Measurements from ENCODE around the gene NAA10. TPM values are rescaled to one million over a fixed set of nuclear protein-coding genes. Genes with fewer than 3 reads are reported as not detected.

Gene NAA10
- total RNA-seq, 1 experiment from 2014 or later, result 136 TPM

DNA sequence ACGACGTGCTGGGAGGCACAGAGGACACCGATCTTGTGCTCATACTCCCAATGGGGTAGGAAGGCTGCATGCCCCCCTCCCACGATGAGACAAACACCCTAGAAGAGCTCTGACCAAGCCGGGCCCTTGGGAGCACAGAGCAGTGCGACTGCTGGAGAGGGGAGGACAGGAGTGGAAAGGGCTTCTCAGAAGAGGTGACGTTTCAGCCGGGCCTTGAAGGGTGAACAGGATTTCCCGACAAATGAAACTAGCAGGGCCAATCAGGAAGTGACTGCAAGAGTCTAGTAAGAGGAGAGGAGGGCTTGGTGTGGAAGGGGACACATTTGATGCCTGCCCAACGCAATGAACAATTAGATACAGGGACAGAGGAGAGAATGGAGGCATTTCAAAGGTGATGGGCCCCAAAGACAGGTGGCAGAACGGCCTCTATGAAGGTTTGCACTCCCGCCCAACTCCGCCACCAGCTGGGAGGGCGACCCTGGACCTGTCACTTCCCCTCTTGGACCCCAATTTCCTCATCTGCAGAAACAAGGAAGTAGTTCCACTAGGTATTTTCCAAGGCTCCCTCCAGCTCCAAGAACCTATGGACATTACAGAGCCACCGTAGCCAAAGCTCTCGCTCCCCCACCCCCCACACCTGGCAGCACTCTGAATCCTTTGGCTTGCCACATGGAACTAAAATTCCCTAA is 32.8 kb upstream of the NAA10 start:
- no peak for DNase-seq (ENCODE audit: extremely low read depth, low read depth)

GRCh38 chrX:153966841-153967535 is 32.2 kb upstream of the NAA10 start:
- no peak for DNase-seq (ENCODE audit: extremely low read depth, low read depth)

- DNase-seq (ENCODE audit: extremely low read depth, low read depth), result no peak
Measured at GRCh38 chrX:153966283-153966688, 31.4 kb upstream of the NAA10 start.

DNA sequence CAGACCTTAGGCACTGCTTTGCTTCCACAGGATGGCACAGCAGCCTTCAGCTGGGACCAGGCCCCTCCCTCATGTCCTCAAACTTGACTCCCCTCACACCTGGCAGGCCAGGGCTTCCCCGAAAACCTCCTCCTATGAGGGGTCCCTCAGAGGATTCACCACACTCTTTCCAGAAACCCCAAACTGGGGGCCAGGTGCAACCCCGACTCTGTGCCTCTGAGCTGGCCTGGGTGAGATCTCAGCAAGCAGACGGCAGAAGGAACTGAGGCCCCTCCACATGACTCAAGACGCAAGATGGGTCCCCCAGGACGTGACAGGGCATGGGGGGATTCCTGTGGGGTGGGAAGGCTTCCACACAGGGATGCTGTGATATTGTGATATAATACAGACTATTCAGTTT is 30.6 kb upstream of the NAA10 start:
- no peak for DNase-seq (ENCODE audit: extremely low read depth, low read depth)

DNA sequence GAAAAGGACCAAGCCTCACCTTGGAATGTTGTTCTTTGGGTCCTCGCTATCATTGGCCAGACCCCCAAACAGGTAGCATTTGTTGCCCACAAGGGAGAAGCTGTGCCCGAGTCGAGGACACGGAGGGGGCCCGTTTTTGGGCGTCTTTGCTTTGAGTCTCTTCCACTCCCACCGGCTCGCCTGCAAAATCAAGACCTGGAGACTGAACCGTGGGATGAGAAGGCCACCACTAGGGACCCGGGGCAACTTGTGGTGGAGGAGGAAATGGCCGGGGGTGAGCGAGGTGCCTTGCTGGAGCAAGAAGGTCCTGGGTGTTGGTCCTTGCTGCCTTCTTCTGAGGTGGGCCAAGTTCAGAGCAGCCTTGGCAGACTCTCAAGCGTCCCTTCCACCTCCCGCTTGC is 29.3 kb upstream of the NAA10 start:
- DNase-seq (ENCODE audit: extremely low read depth, low read depth), result no peak

- no peak for DNase-seq (ENCODE audit: extremely low read depth, low read depth)
Measured at GRCh38 chrX:153963546-153963945, 28.7 kb upstream of the NAA10 start.

DNA sequence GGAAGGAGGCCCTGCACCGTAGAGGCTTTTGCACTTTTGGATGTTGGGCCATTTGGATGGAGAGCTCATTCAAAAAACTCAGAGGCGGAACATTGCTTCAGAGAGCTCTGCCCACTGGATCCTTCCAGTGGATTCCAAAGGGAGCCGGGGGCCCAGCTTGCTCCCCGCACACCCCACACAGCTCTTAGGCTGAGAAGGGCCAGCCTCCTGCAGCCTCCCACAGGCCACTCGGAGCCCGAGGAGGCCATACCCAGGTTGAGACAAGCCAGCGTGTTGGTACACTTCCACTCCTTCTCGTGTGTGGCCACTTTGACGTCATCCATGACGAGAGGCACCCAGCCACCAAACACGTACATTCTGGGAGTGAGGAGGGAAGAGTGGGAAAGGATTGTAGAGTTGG is 26.5 kb upstream of the NAA10 start:
- no peak for DNase-seq (ENCODE audit: extremely low read depth, low read depth)

DNA sequence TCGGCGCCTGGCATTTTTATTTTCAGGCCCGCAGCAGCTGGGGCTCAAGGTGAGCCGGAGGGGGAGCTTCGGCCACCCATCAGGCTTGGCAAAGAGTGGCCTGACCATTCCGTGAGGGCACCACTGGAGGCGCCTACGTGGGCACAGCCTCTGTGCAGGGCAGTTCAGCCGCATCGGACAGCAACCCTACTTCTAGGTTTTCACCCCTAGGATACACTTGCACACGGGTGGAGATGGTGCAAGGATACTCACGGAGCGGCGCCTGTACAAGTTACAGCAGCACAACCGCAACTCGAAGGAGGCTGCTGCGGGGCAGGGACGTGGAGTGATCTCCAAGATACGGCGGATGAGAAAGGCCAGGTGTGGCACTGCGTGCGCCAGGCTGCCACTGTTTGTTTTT is 25.9 kb upstream of the NAA10 start:
- DNase-seq (ENCODE audit: extremely low read depth, low read depth), result no peak

- no peak for DNase-seq (ENCODE audit: extremely low read depth, low read depth)
Measured at GRCh38 chrX:153960077-153960476, 25.2 kb upstream of the NAA10 start.

DNA sequence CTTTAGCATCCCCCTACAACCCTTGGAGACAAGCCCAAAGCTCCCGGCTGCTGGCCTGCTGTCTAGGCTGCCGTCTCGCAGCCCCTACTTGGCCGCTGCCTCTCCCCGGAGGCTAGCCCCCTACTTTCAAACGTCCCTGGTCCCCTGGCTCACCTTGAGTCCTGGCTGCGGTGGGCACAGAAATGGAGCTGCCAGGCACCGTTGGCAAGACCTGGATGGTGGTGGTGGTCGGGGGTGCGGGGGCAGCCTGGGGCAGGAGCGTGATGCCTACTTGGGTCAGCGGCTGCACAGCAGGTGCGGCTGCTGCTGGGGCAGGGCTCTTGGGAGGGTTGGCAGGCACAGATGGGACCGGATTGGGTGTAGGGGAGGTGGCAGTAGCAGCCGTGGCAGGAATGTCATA is 24.8 kb upstream of the NAA10 start:
- no peak for DNase-seq (ENCODE audit: extremely low read depth, low read depth)

DNA sequence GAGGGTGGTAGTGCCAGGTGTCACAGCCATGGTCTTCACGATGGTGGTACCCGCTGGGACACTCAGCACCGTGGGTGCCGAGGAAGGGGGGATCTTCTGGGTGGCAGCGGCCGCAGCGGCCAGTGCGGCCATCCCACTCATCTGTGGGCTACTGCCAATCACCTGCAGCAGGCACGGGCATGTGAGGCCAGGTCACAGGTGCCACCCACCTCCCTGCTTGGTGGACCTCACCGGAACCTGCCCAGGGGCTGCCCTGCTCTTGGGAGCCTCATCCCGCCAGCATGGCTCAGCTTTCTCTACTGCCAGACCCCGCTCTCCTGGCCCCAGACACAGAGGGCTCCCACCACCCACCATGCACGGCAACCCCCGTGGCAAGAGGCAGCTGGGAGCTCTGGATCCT is 23.8 kb upstream of the NAA10 start:
- no peak for DNase-seq (ENCODE audit: extremely low read depth, low read depth)

GRCh38 chrX:153957224-153957623 is 22.4 kb upstream of the NAA10 start:
- DNase-seq (ENCODE audit: extremely low read depth, low read depth), result no peak

DNA sequence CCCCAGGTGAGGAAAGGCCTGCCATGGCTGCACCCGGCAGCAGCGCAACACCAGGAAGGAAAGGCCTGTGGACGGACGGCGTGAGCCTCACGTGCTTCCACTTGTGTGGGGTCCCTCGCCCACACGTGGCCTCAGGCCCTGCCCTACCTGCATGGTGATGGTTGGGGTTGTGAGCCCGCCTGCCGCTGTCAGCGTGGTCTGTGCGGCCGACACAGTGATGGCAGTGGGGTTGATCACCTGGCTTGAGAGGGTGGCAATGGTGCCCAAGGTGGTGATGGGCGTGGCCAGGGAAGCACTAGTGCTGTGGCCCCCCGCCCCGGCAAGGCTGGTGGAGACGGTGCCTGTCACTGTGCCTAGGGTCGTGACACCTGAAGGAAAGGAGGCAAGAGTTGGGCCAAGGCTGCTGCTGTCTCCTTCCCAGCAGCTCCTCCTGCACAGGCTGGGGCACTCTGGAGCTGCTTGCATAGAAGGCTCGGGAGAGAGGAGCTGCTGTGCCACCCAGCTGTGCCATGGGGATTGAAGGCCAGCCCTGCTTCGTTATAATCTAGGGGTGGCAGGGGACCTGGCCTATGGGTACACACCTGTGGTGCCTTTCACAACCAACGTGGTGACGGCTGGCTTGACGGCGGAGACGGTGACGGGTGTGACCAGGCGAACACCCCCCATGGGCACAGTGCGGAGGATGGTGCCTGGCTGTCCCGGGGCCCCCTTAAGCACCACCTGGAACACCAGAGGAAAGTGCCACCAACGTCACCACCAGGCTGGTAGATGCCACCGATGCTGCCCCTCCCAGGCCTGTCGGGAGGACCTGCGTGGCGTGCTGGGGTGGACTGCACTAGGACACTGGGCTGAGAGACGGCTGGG is 21.4 kb upstream of the NAA10 start:
- DNase-seq (ENCODE audit: extremely low read depth, low read depth), result no peak

GRCh38 chrX:153955228-153955732 is 20.4 kb upstream of the NAA10 start:
- DNase-seq (ENCODE audit: extremely low read depth, low read depth), result no peak

GRCh38 chrX:153954558-153955227 is 19.9 kb upstream of the NAA10 start:
- no peak for DNase-seq (ENCODE audit: extremely low read depth, low read depth)

GRCh38 chrX:153953892-153954557 is 19.2 kb upstream of the NAA10 start:
- no peak for DNase-seq (ENCODE audit: extremely low read depth, low read depth)

DNA sequence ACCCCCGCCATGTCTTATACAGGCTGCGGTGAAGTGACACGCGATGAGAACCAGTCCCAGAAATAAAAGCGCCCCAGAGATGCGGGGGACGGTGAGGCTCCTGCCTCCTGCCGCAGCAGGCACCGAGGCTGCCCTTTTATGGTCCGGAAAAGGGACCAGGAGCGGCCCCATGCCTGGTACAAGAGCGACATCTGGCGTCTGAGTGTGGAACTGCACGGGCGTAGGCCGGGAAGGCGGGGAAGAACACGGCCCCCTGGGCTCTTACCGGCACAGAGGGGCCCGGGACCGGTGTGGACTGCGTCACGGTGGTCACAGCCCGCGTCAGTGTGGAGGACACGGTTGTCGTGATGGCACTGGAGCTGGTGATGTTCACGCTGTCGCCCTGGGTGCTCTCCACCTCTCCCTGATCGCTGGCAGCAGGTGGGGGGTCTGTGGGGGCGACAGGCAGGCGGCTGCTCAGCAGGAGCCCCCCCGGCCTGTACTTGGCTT is 18.5 kb upstream of the NAA10 start:
- DNase-seq (ENCODE audit: extremely low read depth, low read depth), result peak; percentile 61

DNA sequence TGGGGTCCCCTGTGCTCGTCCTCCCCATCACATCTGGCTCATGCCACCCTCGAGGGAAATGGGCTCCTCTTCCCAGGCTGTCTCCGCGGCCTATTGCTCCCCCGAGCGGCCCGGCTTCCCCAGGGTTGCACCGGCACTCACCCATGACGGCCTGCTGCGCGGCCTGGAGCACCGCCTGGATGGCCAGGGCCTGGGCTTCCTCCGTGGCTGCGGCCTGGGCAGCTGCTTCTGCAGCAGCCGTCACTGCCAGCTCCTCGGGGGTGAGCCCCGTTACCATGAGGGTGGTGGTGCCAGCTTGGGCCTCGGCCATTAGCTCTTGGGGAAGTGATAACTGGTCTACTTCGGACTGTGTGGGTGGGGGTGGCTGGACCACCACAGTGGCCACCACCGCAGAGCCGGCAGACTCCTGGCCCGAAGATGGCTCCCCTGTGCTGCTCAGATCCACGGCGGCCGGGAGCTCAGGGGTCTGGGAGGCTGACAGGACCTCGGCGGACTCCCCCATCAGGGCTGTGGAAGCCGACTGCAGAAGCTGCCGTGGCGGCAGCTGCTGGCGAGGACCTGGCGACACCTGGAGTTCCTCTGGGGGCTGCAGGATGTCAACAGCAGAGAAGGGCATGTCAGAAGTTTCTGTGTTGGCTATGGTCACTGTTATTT is 17.7 kb upstream of the NAA10 start:
- no peak for DNase-seq (ENCODE audit: extremely low read depth, low read depth)

GRCh38 chrX:153951683-153952372 is 17.0 kb upstream of the NAA10 start:
- no peak for DNase-seq (ENCODE audit: extremely low read depth, low read depth)
